H1 (cell line): Measurements from ENCODE around the gene CEP250. TPM values are rescaled to one million over a fixed set of nuclear protein-coding genes. Genes with fewer than 3 reads are reported as not detected.
"Not testable (repeated sequence)": the region's sequence is repeated elsewhere in the genome, so short reads cannot be mapped to it uniquely, and the experiment has no call there.

Experiments used
- CTCF ChIA-PET: fragments of 300-600 bp; sonication (Branson Sonifier 250); formaldehyde crosslinking; loops from one replicate; lab custom pipeline; 2021; ENCODE audit not compliant: partially characterized antibody; lab: Charles Lee
- POLR2A ChIA-PET: fragments of 300-600 bp; sonication (Branson Sonifier 250); formaldehyde crosslinking; loops from one replicate; lab custom pipeline; 2021; ENCODE audit warnings: inconsistent platforms; ENCODE audit not compliant: partially characterized antibody; lab: Charles Lee
- DNase-seq, 2 experiments: peaks; one replicate each; pipeline versions ENCODE4 v3.0.0 to v3.0.0-alpha.2; 2010 to 2022; ENCODE audit warnings: low spot score in 2 of 2, low read depth in 1 of 2, mixed read lengths in 1 of 2
- FAIRE-seq: peaks from 2 replicates; lab custom pipeline; 2011; peaks lifted over from hg19 to GRCh38; lab: Jason Lieb, UNC
- H2AFZ ChIP-seq: 2 replicates; pipeline ENCODE4 v1.8.1; 2012; ENCODE audit warnings: low read length, inconsistent platforms
- H2AK5ac ChIP-seq: 2 replicates; pipeline ENCODE4 v1.6.1; 2013; ENCODE audit warnings: low read depth, low read length
- H2BK120ac ChIP-seq: replicated peaks from 2 replicates; pipeline ENCODE3; 2013; ENCODE audit warnings: low read depth, low read length, inconsistent platforms
- H2BK12ac ChIP-seq: 2 replicates; pipeline ENCODE4 v1.6.1; 2013; ENCODE audit warnings: low read depth, low read length
- H2BK15ac ChIP-seq: 2 replicates; pipeline ENCODE4 v1.6.1; 2013; ENCODE audit warnings: low read length
- H2BK20ac ChIP-seq: 2 replicates; pipeline ENCODE4 v1.6.1; 2013; ENCODE audit warnings: low read length
- H2BK5ac ChIP-seq: 2 replicates; pipeline ENCODE4 v1.6.1; 2013; ENCODE audit warnings: low read depth, low read length
- H3K14ac ChIP-seq: 2 replicates; pipeline ENCODE4 v1.6.1; 2013; ENCODE audit warnings: inconsistent platforms; ENCODE audit not compliant: insufficient read length
- H3K18ac ChIP-seq: 2 replicates; pipeline ENCODE4 v1.6.1; 2013; ENCODE audit warnings: low read length; ENCODE audit errors: extremely low read depth
- H3K23ac ChIP-seq: 2 replicates; pipeline ENCODE4 v1.6.1; 2013; ENCODE audit warnings: inconsistent platforms; ENCODE audit not compliant: insufficient read length
- H3K23me2 ChIP-seq: 2 replicates; pipeline ENCODE4 v1.6.1; 2013; ENCODE audit warnings: low read depth, low read length
- H3K27ac ChIP-seq: 2 replicates; pipeline ENCODE4 v1.6.1; 2011; ENCODE audit warnings: low read depth, low read length, inconsistent platforms
- H3K27me3 ChIP-seq, 4 experiments: replicated peaks in 1 of 4; 1 replicate in 1 of 4; 2 replicates in 3 of 4; pipeline versions ENCODE4 v1.6.1 to v1.8.1; 2011 to 2013; ENCODE audit warnings: low read length in 3 of 4, mild to moderate bottlenecking in 3 of 4, inconsistent platforms in 2 of 4, mixed read lengths in 2 of 4, moderate library complexity in 1 of 4; ENCODE audit not compliant: control insufficient read depth in 3 of 4, insufficient read depth in 3 of 4; ENCODE audit errors: extremely low read depth in 1 of 4
- H3K36me3 ChIP-seq, 4 experiments: 2 replicates each; pipeline versions ENCODE4 v1.6.1 to v1.8.1; 2011 to 2013; ENCODE audit warnings: mild to moderate bottlenecking in 4 of 4, low read length in 3 of 4, moderate library complexity in 2 of 4, control low read depth in 1 of 4, inconsistent platforms in 1 of 4; ENCODE audit not compliant: insufficient read depth in 4 of 4, control insufficient read depth in 2 of 4
- H3K4ac ChIP-seq: replicated peaks from 2 replicates; pipeline ENCODE3; 2013; ENCODE audit warnings: low read length, low read depth, mixed read lengths, inconsistent platforms; ENCODE audit not compliant: insufficient read length
- H3K4me1 ChIP-seq, 4 experiments: replicated peaks in 1 of 4; 1 replicate in 1 of 4; 2 replicates in 3 of 4; pipeline versions ENCODE4 v1.6.1 to v1.8.1; 2011 to 2013; ENCODE audit warnings: low read length in 3 of 4, inconsistent platforms in 2 of 4, mixed read lengths in 1 of 4; ENCODE audit not compliant: insufficient read depth in 4 of 4, control insufficient read depth in 3 of 4
- H3K4me2 ChIP-seq, 2 experiments: 2 replicates each; pipeline versions ENCODE4 v1.6.1 to v1.8.1; 2011 to 2013; ENCODE audit warnings: low read depth in 2 of 2, low read length in 2 of 2, control low read depth in 1 of 2, inconsistent platforms in 1 of 2, mild to moderate bottlenecking in 1 of 2; ENCODE audit not compliant: insufficient read depth in 1 of 2
- H3K4me3 ChIP-seq, 4 experiments: fragments of 200-600, 300-600 bp in 1 of 4; sonication (generic), shearing (Covaris generic), sonication (Bioruptor Twin) in 1 of 4; 2 replicates each; pipeline versions ENCODE4 v1.5.1 to v1.8.1; 2011 to 2016; ENCODE audit warnings: low read length in 4 of 4, low read depth in 3 of 4, control low read depth in 2 of 4, inconsistent platforms in 2 of 4, mild to moderate bottlenecking in 2 of 4, mixed read lengths in 1 of 4, moderate library complexity in 1 of 4; ENCODE audit not compliant: insufficient read depth in 2 of 4; ENCODE audit errors: extremely low read depth in 1 of 4
- H3K56ac ChIP-seq: replicated peaks from 2 replicates; pipeline ENCODE3; 2013; ENCODE audit warnings: low read depth, mild to moderate bottlenecking, mixed read lengths, low read length, inconsistent platforms; ENCODE audit not compliant: insufficient read length
- H3K79me1 ChIP-seq: 2 replicates; pipeline ENCODE4 v1.6.1; 2013; ENCODE audit warnings: low read depth, low read length, control low read depth
- H3K79me2 ChIP-seq, 2 experiments: 2 replicates each; pipeline versions ENCODE4 v1.6.1 to v1.8.1; 2012 to 2013; ENCODE audit warnings: low read length in 2 of 2, mild to moderate bottlenecking in 2 of 2, inconsistent platforms in 1 of 2; ENCODE audit not compliant: insufficient read depth in 2 of 2, control insufficient read depth in 1 of 2
- H3K9ac ChIP-seq, 4 experiments: replicated peaks in 1 of 4; 1 replicate in 1 of 4; 2 replicates in 3 of 4; pipeline versions ENCODE4 v1.6.1 to v1.8.1; 2011 to 2013; ENCODE audit warnings: low read depth in 3 of 4, low read length in 3 of 4, control low read depth in 2 of 4, mild to moderate bottlenecking in 2 of 4, moderate library complexity in 2 of 4, inconsistent platforms in 1 of 4; ENCODE audit errors: extremely low read depth in 1 of 4
- H3K9me3 ChIP-seq, 2 experiments: 2 replicates each; pipeline versions ENCODE4 v1.6.1 to v1.8.1; 2012 to 2013; ENCODE audit warnings: mild to moderate bottlenecking in 2 of 2, moderate library complexity in 2 of 2, control low read depth in 1 of 2, inconsistent platforms in 1 of 2, low read depth in 1 of 2, low read length in 1 of 2, mixed read lengths in 1 of 2; ENCODE audit not compliant: insufficient read depth in 2 of 2
- H4K20me1 ChIP-seq, 2 experiments: replicated peaks in 1 of 2; 2 replicates each; pipeline versions ENCODE3 to v1.8.1; 2011 to 2013; ENCODE audit warnings: inconsistent platforms in 2 of 2, low read length in 2 of 2, mild to moderate bottlenecking in 1 of 2; ENCODE audit not compliant: insufficient read depth in 2 of 2, control insufficient read depth in 1 of 2
- H4K5ac ChIP-seq: 2 replicates; pipeline ENCODE4 v1.6.1; 2013; ENCODE audit warnings: low read length, low read depth, mixed read lengths, inconsistent platforms; ENCODE audit not compliant: insufficient read length
- H4K8ac ChIP-seq: 2 replicates; pipeline ENCODE4 v1.8.0; 2013; ENCODE audit warnings: mild to moderate bottlenecking, moderate library complexity, low read length, inconsistent platforms; ENCODE audit not compliant: insufficient read depth; ENCODE audit errors: extremely low read depth
- H4K91ac ChIP-seq: replicated peaks from 2 replicates; pipeline ENCODE3; 2013; ENCODE audit warnings: low read length, mixed read lengths, inconsistent platforms; ENCODE audit not compliant: insufficient read length
- WGBS, 2 experiments: shearing (Covaris generic) in 1 of 2; methylation state at CpG; one replicate each; pipeline versions ENCODE4 v1.1.6 to v1.1.7; 2013 to 2015; ENCODE audit warnings: low lambda C conversion rate in 2 of 2, mixed read lengths in 2 of 2, inconsistent platforms in 1 of 2, low coverage in 1 of 2, missing lambda C conversion rate in 1 of 2; ENCODE audit not compliant: insufficient replicate concordance in 2 of 2, insufficient coverage in 1 of 2, insufficient read length in 1 of 2; ENCODE audit errors: extremely low coverage in 1 of 2, missing lambda C conversion rate in 1 of 2; 5-methylcytosine and 5-hydroxymethylcytosine counted together
- polyA plus RNA-seq, 7 experiments: library from polyadenylated mRNA; depleted of rRNA in 3 of 7; stranded (reverse) in 5 of 7; unstranded in 2 of 7; fragments of >200 nt in 5 of 7; fragments of 200-250 nt in 2 of 7; gene quantifications; 1 replicate in 5 of 7; 2 replicates in 1 of 7; 4 replicates in 1 of 7; pipeline versions ENCODE4 v1.2.1 to v1.2.3, GENCODE V29; 2011 to 2013; ENCODE audit warnings: missing spikeins in 2 of 7, mixed read lengths in 2 of 7
- total RNA-seq: library from RNA; stranded (reverse); fragmentation: NEBNext Ultra II Directional; extraction: Animal tissue kit (Norgen Biotek cat#: 25700); gene quantifications from 2 replicates; pipeline ENCODE4 v1.2.1, GENCODE V29; 2021

The CEP250 gene
- total and polyA plus RNA-seq, 2 of the 8 experiments (the other 6 are each of a cell fraction or from before 2014, with no cell fraction given): 2.6 to 33.7 TPM

DNA sequence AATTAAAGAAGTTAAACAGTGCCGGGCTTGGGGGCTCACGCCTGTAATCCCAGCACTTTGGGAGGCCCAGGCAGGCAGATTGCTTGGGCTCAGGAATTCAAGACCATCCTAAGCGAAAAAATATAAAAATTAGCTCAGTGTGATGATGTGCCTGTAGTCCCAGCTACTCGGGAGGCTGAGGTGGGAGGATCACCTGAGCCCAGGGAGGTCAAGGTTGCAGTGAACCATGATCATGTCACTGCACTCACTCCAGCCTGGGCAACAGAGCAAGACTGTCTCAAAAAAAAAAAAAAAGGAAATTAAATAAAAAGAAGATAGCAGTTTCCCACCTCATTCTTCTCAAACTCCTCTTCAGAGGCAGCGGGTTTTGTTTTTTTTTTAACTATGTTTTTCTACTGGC is 62.4 kb downstream of the CEP250 start:
- H2BK20ac ChIP-seq, H3K36me3 ChIP-seq, H2BK5ac ChIP-seq, H3K79me1 ChIP-seq, H3K79me2 ChIP-seq, H2AFZ ChIP-seq, H3K27ac ChIP-seq, H3K14ac ChIP-seq, H3K9ac ChIP-seq, H3K9me3 ChIP-seq, H3K4me2 ChIP-seq, H2BK12ac ChIP-seq, H2BK120ac ChIP-seq, DNase-seq, H2AK5ac ChIP-seq, H2BK15ac ChIP-seq, H4K8ac ChIP-seq, FAIRE-seq, H4K91ac ChIP-seq, H3K23me2 ChIP-seq, H3K4me1 ChIP-seq, H3K4ac ChIP-seq, H3K23ac ChIP-seq, H4K20me1 ChIP-seq, H3K18ac ChIP-seq, H4K5ac ChIP-seq, H3K56ac ChIP-seq, H3K27me3 ChIP-seq, H3K4me3 ChIP-seq: not testable (repeated sequence)
- POLR2A ChIA-PET: interaction anchor here (0.7 kb wide), 1 partner anchor 95 kb away, joined by 3 read pairs; no protein-coding TSS in a partner anchor
- 96% methylated on average over 5 of the region's 5 CpGs; no CpG with 5 or more reads in 1 of the 2 experiments for WGBS, 2 experiments
- CTCF ChIA-PET: interaction anchor here (0.7 to 2.6 kb wide), 4 partner anchors 10 to 103 kb away, joined by 3 to 10 read pairs (median 4); no protein-coding TSS in a partner anchor
